SKM-1 (cell line): Measurements from ENCODE around the gene FKBP14.
"Not testable (repeated sequence)": the region's sequence is repeated elsewhere in the genome, so short reads cannot be mapped to it uniquely, and the experiment has no call there.

Experiments
- DNase-seq: peaks from one replicate; lab custom pipeline; 2025; ENCODE audit not compliant: unreplicated experiment; lab: John Stamatoyannopoulos, UW

The FKBP14 gene

GRCh38 chr7:30026229-30027064, at the start of gene FKBP14:
Gene FKBP14, minus strand, starts transcription at chr7:30026702. Its CDS starts 194 bp downstream, at chr7:30026508.
- peak; percentile 94 for DNase-seq

GRCh38 chr7:30074422-30075030, 48.0 kb upstream of the FKBP14 start:
- DNase-seq, result peak; percentile 16

DNA sequence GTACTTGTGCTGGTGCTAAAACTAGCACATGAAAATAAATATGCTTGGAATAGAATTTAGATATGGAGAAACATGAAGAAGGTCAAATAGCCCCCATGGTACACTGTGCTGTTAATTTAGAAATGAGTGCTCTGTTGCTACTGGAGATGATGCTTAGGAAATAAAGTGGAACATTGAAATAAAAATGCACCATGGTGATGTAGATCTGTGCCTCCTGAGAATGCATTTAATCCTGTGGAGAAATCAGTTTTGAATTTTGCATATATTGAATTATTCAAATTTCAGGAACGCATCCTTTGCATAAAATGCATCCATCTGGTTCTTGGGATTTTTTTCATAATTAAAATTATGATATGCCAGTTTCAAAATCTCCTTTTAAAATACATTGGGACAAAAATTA, 46.2 kb upstream of the FKBP14 start:
- DNase-seq, result no peak

GRCh38 chr7:30070052-30070451, 43.5 kb upstream of the FKBP14 start:
- no peak for DNase-seq

- no peak for DNase-seq
Observed at GRCh38 chr7:30069096-30069867, 42.8 kb upstream of the FKBP14 start.

- no peak for DNase-seq
Observed at GRCh38 chr7:30068117-30068516, 41.6 kb upstream of the FKBP14 start.

- DNase-seq, result no peak
Observed at GRCh38 chr7:30066687-30067086, 40.2 kb upstream of the FKBP14 start.

- DNase-seq, result no peak
Observed at GRCh38 chr7:30065746-30066145, 39.2 kb upstream of the FKBP14 start.

- DNase-seq, result peak; percentile 21
Observed at GRCh38 chr7:30062587-30062986, 36.1 kb upstream of the FKBP14 start.

- DNase-seq, result not testable (repeated sequence)
Observed at GRCh38 chr7:30061786-30062185, 35.3 kb upstream of the FKBP14 start.

DNA sequence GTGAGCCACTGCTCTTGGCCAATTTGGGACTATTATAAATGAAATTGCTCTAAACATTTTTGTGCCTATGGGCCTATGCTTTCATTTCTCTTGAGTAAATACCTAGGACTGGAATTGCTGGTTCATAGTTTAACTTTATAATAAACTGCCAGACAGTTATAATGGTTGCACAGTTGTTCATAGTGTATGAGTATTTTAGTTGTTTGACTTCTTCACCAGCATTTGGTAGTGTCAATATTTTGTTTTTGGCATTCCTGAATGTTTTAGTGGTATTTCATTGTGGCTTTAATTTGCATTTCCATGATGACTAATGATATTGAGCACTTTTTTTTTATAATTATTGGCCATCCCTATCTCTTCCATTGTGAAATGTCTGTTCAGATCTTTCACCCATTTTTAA, 31.2 kb upstream of the FKBP14 start:
- DNase-seq, result no peak

DNA sequence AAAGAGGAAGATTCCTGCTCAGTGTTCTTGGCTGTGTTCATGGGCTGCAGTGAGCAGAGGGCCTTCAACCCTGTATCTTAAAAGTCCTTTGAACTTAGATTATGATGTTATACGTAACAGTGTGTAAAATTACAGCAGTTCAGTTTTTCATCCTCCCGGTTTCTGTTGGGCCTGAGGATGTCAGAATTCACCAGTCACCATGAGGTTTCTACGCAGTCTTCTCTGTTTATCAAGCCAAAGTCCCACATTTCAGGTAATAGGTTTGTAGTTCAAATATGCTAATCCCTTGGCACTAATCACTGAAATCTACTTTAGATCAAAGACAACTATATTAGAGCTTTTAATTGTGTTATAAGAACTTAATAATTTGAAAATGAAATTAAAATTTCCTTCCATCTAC, 26.6 kb upstream of the FKBP14 start:
- no peak for DNase-seq

- DNase-seq, result no peak
Observed at GRCh38 chr7:30049173-30049572, 22.7 kb upstream of the FKBP14 start.

GRCh38 chr7:30048582-30048981, 22.1 kb upstream of the FKBP14 start:
- DNase-seq, result no peak

- DNase-seq, result no peak
Observed at GRCh38 chr7:30047124-30047523, 20.6 kb upstream of the FKBP14 start.

GRCh38 chr7:30046127-30046770, 19.7 kb upstream of the FKBP14 start:
- no peak for DNase-seq

GRCh38 chr7:30041526-30042269, 15.2 kb upstream of the FKBP14 start:
- DNase-seq, result no peak

- DNase-seq, result no peak
Observed at GRCh38 chr7:30040938-30041337, 14.4 kb upstream of the FKBP14 start.

DNA sequence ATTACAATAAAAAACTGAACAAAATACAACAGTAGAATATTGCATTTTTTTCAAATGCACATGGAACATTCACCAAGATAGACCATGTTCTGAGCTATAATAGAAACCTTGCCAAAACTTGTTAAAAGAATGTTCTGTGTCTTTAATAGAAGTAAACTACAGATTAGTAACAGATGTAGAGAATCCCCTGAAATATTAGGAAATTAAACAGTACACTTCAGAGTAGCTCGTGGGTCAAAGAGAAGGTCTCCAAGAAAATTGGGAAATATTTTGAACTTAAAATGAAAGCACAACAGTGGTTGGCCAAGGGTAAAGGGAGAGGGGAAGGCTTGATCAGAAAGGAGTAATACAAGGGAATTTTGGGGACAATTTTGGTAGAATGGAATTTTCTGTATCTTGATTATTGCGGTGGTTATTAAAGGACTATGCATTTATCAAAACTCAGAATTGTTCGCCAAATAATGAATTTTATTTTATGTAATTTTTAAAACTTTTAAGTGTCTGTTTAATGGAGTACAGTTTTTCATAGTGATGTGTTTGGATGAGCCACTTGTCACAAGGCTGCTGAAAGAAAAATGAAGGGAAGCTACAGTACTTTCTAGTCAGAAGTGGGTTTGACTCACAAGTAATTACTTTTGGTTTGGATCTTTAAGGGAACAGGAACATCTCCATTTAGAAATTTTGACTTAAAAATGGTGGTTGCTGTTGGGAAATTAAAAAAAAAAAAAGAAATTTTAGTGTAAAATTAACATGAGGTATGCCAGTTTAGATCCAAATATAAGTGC, 11.9 kb upstream of the FKBP14 start:
- DNase-seq, result no peak

- no peak for DNase-seq
Observed at GRCh38 chr7:30036220-30036619, 9.7 kb upstream of the FKBP14 start.
